Fibroblast of mammary gland (primary cell): Measurements from ENCODE around the gene PRKAR1B.
"Not testable (repeated sequence)": the region's sequence is repeated elsewhere in the genome, so short reads cannot be mapped to it uniquely, and the experiment has no call there.

ENCODE experiments used
- DNase-seq: peaks from one replicate; pipeline ENCODE4 v3.0.0-alpha.2; 2010; ENCODE audit warnings: low read depth
- H3K4me3 ChIP-seq: 2 replicates; pipeline ENCODE4 v1.5.1; 2011; ENCODE audit warnings: low read depth, mild to moderate bottlenecking, low read length, moderate library complexity; ENCODE audit not compliant: control insufficient read depth
- CTCF ChIP-seq: conservative IDR thresholded peaks from 2 replicates; pipeline ENCODE4 v1.5.1; 2011; ENCODE audit warnings: low read depth, low read length, inconsistent platforms; ENCODE audit not compliant: control insufficient read depth, insufficient read depth

The PRKAR1B gene

GRCh38 chr7:552868-553635 is 174.0 kb downstream of the PRKAR1B start:
- no peak for TF ChIP-seq CTCF
- DNase-seq: no peak
- no peak overlapping the region for H3K4me3 ChIP-seq

- H3K4me3 ChIP-seq, DNase-seq: not testable (repeated sequence)
These were observed 174.8 kb downstream of the PRKAR1B start for GRCh38 chr7:552151-552867.

GRCh38 chr7:551615-551970 is 175.5 kb downstream of the PRKAR1B start:
- not testable (repeated sequence) for H3K4me3 ChIP-seq, DNase-seq

GRCh38 chr7:550881-551614 is 176.0 kb downstream of the PRKAR1B start:
- no peak overlapping the region for H3K4me3 ChIP-seq
- no peak for TF ChIP-seq CTCF
- DNase-seq: no peak

GRCh38 chr7:549891-550625 is 177.0 kb downstream of the PRKAR1B start:
- TF ChIP-seq CTCF: no peak
- no peak for DNase-seq
- H3K4me3 ChIP-seq: no peak overlapping the region

GRCh38 chr7:549066-549890 is 177.8 kb downstream of the PRKAR1B start:
- no peak for DNase-seq

More at GRCh38 chr7:549066-549890, 177.8 kb downstream of the PRKAR1B start:
- no peak for TF ChIP-seq CTCF
- no peak overlapping the region for H3K4me3 ChIP-seq
